Measurements from ENCODE around the gene SH3BGRL3.

SH3BGRL3 gene

DNA sequence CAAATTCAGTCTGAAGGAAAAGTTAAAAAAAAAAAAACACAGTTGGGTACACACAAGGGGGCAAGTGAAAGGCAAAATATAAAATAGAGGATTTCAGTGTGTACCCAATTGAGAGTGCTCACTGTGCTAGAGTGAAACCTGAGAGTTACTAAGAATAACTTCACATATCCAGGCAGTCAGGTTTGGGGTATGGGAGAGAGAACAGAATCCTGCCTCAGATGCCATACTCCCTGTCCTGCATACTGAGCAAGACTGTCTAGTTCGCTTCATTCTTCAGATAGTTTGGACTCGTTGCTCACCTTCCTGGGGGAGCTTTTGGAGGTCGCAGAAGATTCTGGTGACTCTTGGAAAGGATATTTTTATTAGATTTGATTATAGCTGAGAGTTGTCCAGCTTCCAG, 25.5 kb upstream of the SH3BGRL3 start:
- no peak overlapping the region for H3K27ac ChIP-seq
- TF ChIP-seq ZFX (IDR thresholded peaks at IDR 0.05; ENCODE audit: borderline replicate concordance), result no peak
- no peak for TF ChIP-seq CTCF (IDR thresholded peaks at IDR 0.05)

- TF ChIP-seq ZFX (IDR thresholded peaks at IDR 0.05; ENCODE audit: borderline replicate concordance), result no peak
- no peak overlapping the region for H3K27ac ChIP-seq
Observed at GRCh38 chr1:26257222-26257621, 22.7 kb upstream of the SH3BGRL3 start.

DNA sequence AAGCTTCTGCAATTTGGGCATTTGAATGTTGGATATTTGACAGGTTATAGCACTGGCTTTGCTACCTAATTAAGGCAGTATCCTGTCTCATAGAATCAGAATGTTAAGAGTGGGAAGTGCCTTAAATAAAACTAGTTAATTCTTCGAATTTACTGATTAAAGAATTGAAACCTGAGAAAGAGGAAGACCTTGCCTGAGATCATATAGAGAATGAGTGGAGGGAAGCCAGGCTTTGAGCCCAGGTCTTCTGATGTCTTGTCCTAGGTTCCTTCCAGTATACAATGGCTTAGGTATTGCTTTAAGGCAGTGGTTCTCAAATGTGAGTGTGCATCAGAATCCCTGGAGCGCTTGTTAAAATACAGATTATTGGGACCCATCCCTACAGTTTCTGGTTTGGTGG, 20.9 kb upstream of the SH3BGRL3 start:
- H3K27ac ChIP-seq, result no peak overlapping the region
- TF ChIP-seq ZFX (IDR thresholded peaks at IDR 0.05; ENCODE audit: borderline replicate concordance) (no peak), CTCF (IDR thresholded peaks at IDR 0.05) (no peak)

DNA sequence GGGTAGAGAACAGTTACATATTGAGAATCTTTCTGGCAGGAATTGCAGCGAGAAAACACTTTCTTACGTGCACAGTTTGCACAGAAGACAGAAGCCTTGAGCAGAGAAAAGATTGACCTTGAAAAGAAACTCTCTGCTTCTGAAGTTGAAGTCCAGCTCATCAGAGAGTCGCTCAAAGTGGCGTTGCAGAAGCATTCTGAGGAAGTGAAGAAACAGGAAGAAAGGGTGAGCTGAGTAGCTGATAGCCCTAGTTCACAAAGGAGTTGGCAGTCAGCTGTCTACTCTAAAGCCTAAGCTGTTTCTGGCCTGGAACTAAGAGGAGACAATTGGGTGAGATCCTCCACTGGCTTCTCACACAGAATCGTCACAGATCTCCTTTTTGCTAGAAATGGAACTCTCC, 20.3 kb upstream of the SH3BGRL3 start:
- H3K27ac ChIP-seq, result no peak overlapping the region
- TF ChIP-seq ZFX (IDR thresholded peaks at IDR 0.05; ENCODE audit: borderline replicate concordance), result no peak
- no peak for TF ChIP-seq CTCF (IDR thresholded peaks at IDR 0.05)

GRCh38 chr1:26263212-26263611, 16.7 kb upstream of the SH3BGRL3 start:
- TF ChIP-seq ZFX (IDR thresholded peaks at IDR 0.05; ENCODE audit: borderline replicate concordance) (no peak), CTCF (IDR thresholded peaks at IDR 0.05) (no peak)
- H3K27ac ChIP-seq, result no peak overlapping the region

DNA sequence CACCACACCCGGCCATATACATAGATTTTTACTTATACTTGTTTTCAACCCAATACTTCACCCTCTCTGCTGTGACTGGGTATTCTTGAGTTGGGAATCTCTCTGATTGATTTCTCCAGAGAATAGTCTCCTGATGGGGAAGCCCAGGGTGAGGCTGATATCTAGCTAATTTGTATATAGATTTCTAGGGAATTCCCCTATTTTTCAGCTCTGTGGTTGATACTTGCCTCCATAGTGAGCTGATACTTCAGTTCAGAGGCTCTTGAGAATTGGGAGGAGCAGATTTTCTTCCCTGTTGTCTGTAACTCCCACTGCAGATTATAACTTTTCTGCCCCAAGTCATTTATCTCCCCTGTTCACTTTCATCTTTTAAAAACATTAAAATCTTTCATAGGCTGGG, 14.5 kb upstream of the SH3BGRL3 start:
- TF ChIP-seq ZFX (IDR thresholded peaks at IDR 0.05; ENCODE audit: borderline replicate concordance) (no peak), CTCF (IDR thresholded peaks at IDR 0.05) (no peak)
- no peak overlapping the region for H3K27ac ChIP-seq

- TF ChIP-seq CTCF (IDR thresholded peaks at IDR 0.05), result no peak
- TF ChIP-seq ZFX (IDR thresholded peaks at IDR 0.05; ENCODE audit: borderline replicate concordance), result no peak
- H3K27ac ChIP-seq, result no peak overlapping the region
Observed at GRCh38 chr1:26268290-26269197, 11.3 kb upstream of the SH3BGRL3 start.

All from 22Rv1 (cell line).